ENCODE results near the gene DIAPH2.

The DIAPH2 gene

GRCh38 chrX:97309487-97310116 is 625.0 kb downstream of the DIAPH2 start:
- no peak for DNase-seq (ENCODE audit: low read depth)

GRCh38 chrX:97310373-97310772 is 625.7 kb downstream of the DIAPH2 start:
- no peak for DNase-seq (ENCODE audit: low read depth)

GRCh38 chrX:97311066-97311778 is 626.6 kb downstream of the DIAPH2 start:
- no peak for DNase-seq (ENCODE audit: low read depth)

GRCh38 chrX:97314345-97314744 is 629.7 kb downstream of the DIAPH2 start:
- DNase-seq (ENCODE audit: low read depth) = no peak

- DNase-seq (ENCODE audit: low read depth) = no peak
Observed at GRCh38 chrX:97315939-97316338, 631.3 kb downstream of the DIAPH2 start.

- DNase-seq (ENCODE audit: low read depth) = no peak
Observed at GRCh38 chrX:97320305-97320704, 635.7 kb downstream of the DIAPH2 start.

GRCh38 chrX:97322401-97322800 is 637.8 kb downstream of the DIAPH2 start:
- no peak for DNase-seq (ENCODE audit: low read depth)

GRCh38 chrX:97326456-97326855 is 641.8 kb downstream of the DIAPH2 start:
- DNase-seq (ENCODE audit: low read depth) = no peak

GRCh38 chrX:97328853-97329390 is 644.3 kb downstream of the DIAPH2 start:
- DNase-seq (ENCODE audit: low read depth) = no peak

- no peak for DNase-seq (ENCODE audit: low read depth)
Observed at GRCh38 chrX:97330151-97330550, 645.5 kb downstream of the DIAPH2 start.

GRCh38 chrX:97332963-97333362 is 648.3 kb downstream of the DIAPH2 start:
- no peak for DNase-seq (ENCODE audit: low read depth)

- DNase-seq (ENCODE audit: low read depth) = no peak
Observed at GRCh38 chrX:97334850-97335249, 650.2 kb downstream of the DIAPH2 start.

- no peak for DNase-seq (ENCODE audit: low read depth)
Observed at GRCh38 chrX:97344724-97345123, 660.1 kb downstream of the DIAPH2 start.

GRCh38 chrX:97358941-97359340 is 674.3 kb downstream of the DIAPH2 start:
- no peak for DNase-seq (ENCODE audit: low read depth)

GRCh38 chrX:97363843-97364242 is 679.2 kb downstream of the DIAPH2 start:
- DNase-seq (ENCODE audit: low read depth) = no peak

- no peak for DNase-seq (ENCODE audit: low read depth)
Observed at GRCh38 chrX:97366237-97366636, 681.6 kb downstream of the DIAPH2 start.

- peak; percentile 49 for DNase-seq (ENCODE audit: low read depth)
Observed at GRCh38 chrX:97367125-97367524, 682.5 kb downstream of the DIAPH2 start.

- DNase-seq (ENCODE audit: low read depth) = no peak
Observed at GRCh38 chrX:97369947-97370346, 685.3 kb downstream of the DIAPH2 start.

GRCh38 chrX:97372001-97372766 is 687.5 kb downstream of the DIAPH2 start:
- DNase-seq (ENCODE audit: low read depth) = no peak

- DNase-seq (ENCODE audit: low read depth) = no peak
Observed at GRCh38 chrX:97374266-97374665, 689.6 kb downstream of the DIAPH2 start.

GRCh38 chrX:97380200-97380599 is 695.6 kb downstream of the DIAPH2 start:
- DNase-seq (ENCODE audit: low read depth) = no peak

- no peak for DNase-seq (ENCODE audit: low read depth)
Observed at GRCh38 chrX:97384685-97385084, 700.0 kb downstream of the DIAPH2 start.

- DNase-seq (ENCODE audit: low read depth) = no peak
Observed at GRCh38 chrX:97387004-97387403, 702.4 kb downstream of the DIAPH2 start.
